T-cell (primary cell): ENCODE measurements around the gene GXYLT1. TPM values are rescaled to one million over a fixed set of nuclear protein-coding genes. Genes with fewer than 3 reads are reported as not detected.

Source experiments
- ATAC-seq, 4 experiments: fragments of 200-7000 bp in 3 of 4; fragments of 150-1000 bp in 1 of 4; cut with Tn5 transposase; replicated peaks in 1 of 4; 1 replicate in 3 of 4; 2 replicates in 1 of 4; pipeline ENCODE4 v1.10.0; 2021; ENCODE audit warnings: moderate library complexity in 3 of 4, mild to moderate bottlenecking in 2 of 4, moderate number of reproducible peaks in 1 of 4
- CTCF ChIA-PET, 2 donors: fragments of 300-600 bp; sonication (Branson Sonifier 250); formaldehyde crosslinking; loops; one replicate each; lab custom pipeline; 2022; ENCODE audit warnings: antibody characterized with exemption in 2 of 2; lab: Charles Lee
- POLR2A ChIA-PET, 2 donors: fragments of 300-600 bp; sonication (Branson Sonifier 250); formaldehyde crosslinking; loops; one replicate each; lab custom pipeline; 2022; ENCODE audit warnings: antibody characterized with exemption in 2 of 2; lab: Charles Lee
- DNase-seq, 35 experiments: peaks; one replicate each; pipeline versions ENCODE4 v3.0.0 to v3.0.0-alpha.2; 2013 to 2023
- H3K27ac ChIP-seq: one replicate; pipeline ENCODE4 v1.5.1; 2013; ENCODE audit warnings: low read length
- H3K27me3 ChIP-seq, 2 experiments: replicated peaks in 1 of 2; 1 replicate in 1 of 2; 2 replicates in 1 of 2; pipeline versions ENCODE4 v1.6.1 to v1.7.0; 2013; ENCODE audit warnings: low read length in 1 of 2, mixed read lengths in 1 of 2; ENCODE audit not compliant: control insufficient read depth in 2 of 2, insufficient read depth in 2 of 2; ENCODE audit errors: extremely low read depth in 1 of 2
- H3K36me3 ChIP-seq, 2 donors: 1 replicate in 1 of 2; 2 replicates in 1 of 2; pipeline versions ENCODE4 v1.6.1 to v1.7.0; 2013; ENCODE audit warnings: low read length in 1 of 2; ENCODE audit not compliant: control insufficient read depth in 2 of 2, insufficient read depth in 1 of 2; ENCODE audit errors: extremely low read depth in 1 of 2
- H3K4me1 ChIP-seq, 2 experiments: 1 replicate in 1 of 2; 2 replicates in 1 of 2; pipeline versions ENCODE4 v1.6.1 to v1.7.0; 2013; ENCODE audit warnings: low read length in 2 of 2, mixed read lengths in 1 of 2; ENCODE audit not compliant: insufficient read depth in 2 of 2, control insufficient read depth in 1 of 2; ENCODE audit errors: extremely low read depth in 1 of 2
- H3K4me3 ChIP-seq, 2 donors: 1 replicate in 1 of 2; 2 replicates in 1 of 2; pipeline versions ENCODE4 v1.5.1 to v1.7.0; 2013; ENCODE audit warnings: mild to moderate bottlenecking in 2 of 2, low read length in 1 of 2, moderate library complexity in 1 of 2; ENCODE audit not compliant: control insufficient read depth in 1 of 2; ENCODE audit errors: extremely low read depth in 1 of 2
- H3K9me3 ChIP-seq: 2 replicates; pipeline ENCODE4 v1.7.0; 2013
- H3K27ac Mint-ChIP-seq, 2 donors: one replicate each; pipeline ENCODE4 v1.8.0; 2020 to 2021; ENCODE audit warnings: mild to moderate bottlenecking in 2 of 2, mixed read lengths in 2 of 2
- H3K27me3 Mint-ChIP-seq, 2 donors: one replicate each; pipeline ENCODE4 v1.8.0; 2021 to 2022; ENCODE audit warnings: mixed read lengths in 2 of 2
- H3K36me3 Mint-ChIP-seq: one replicate; pipeline ENCODE4 v1.8.0; 2021; ENCODE audit warnings: mixed read lengths
- H3K4me1 Mint-ChIP-seq, 3 donors: one replicate each; pipeline ENCODE4 v1.8.0; 2020 to 2022; ENCODE audit warnings: mixed read lengths in 3 of 3, mild to moderate bottlenecking in 1 of 3
- H3K4me3 Mint-ChIP-seq, 3 donors: one replicate each; pipeline ENCODE4 v1.8.0; 2020 to 2022; ENCODE audit warnings: mild to moderate bottlenecking in 3 of 3, mixed read lengths in 3 of 3, moderate library complexity in 3 of 3
- H3K9me3 Mint-ChIP-seq, 3 donors: one replicate each; pipeline ENCODE4 v1.8.0; 2020 to 2022; ENCODE audit warnings: mixed read lengths in 3 of 3
- WGBS: methylation state at CpG from one replicate; pipeline ENCODE4 v1.1.5; 2013; ENCODE audit warnings: missing lambda C conversion rate; ENCODE audit not compliant: insufficient coverage; 5-methylcytosine and 5-hydroxymethylcytosine counted together
- total RNA-seq, 35 experiments: library from RNA in 6 of 35; stranded (reverse) in 6 of 35; fragments of 120-200 nt in 1 of 35; gene quantifications; one replicate each; pipeline versions ENCODE4 v1.2.1 to v1.2.4 and lab custom pipeline; 2013 to 2026

GXYLT1 gene
- total RNA-seq, 5 donors from 2014 or later (not counting 1 experiment from before 2014, with no cell fraction given): 6.3 to 9.3 (median 7.1) TPM

- H3K36me3 ChIP-seq: no peaks in the 10 kb centered on the region
- no peaks in the 10 kb centered on the region for H3K27me3 ChIP-seq
- no peak overlapping the region for H3K27ac Mint-ChIP-seq
- ChIA-PET CTCF (interaction anchor here (0.6 to 1.6 kb wide), 4 partner anchors 10 to 326 kb away, joined by 3 to 7 read pairs (median 4); no protein-coding TSS in a partner anchor), POLR2A (interaction anchor here (0.5 to 0.6 kb wide), 3 partner anchors 13 to 122 kb away, joined by 3 read pairs; no protein-coding TSS in a partner anchor)
- H3K4me3 Mint-ChIP-seq: no peak overlapping the region
- no peak overlapping the region for H3K4me3 ChIP-seq
- H3K9me3 Mint-ChIP-seq: no peaks in the 10 kb centered on the region
- ATAC-seq (no peak), DNase-seq (no peak)
- no peaks in the 10 kb centered on the region for H3K36me3 Mint-ChIP-seq
- no CpG with 5 or more reads among the region's 3 CpGs for WGBS
- H3K4me1 ChIP-seq: peaks cover 6 to 20% of the 10 kb centered on the region in 2 experiments
- peaks cover 51 to 54% (median 53%) of the 10 kb centered on the region in 3 donors for H3K4me1 Mint-ChIP-seq
- no peak overlapping the region for H3K27ac ChIP-seq
- no peaks in the 10 kb centered on the region for H3K9me3 ChIP-seq
- H3K27me3 Mint-ChIP-seq: no peaks in the 10 kb centered on the region
Measured at GRCh38 chr12:42141981-42142606, 2.6 kb downstream of the GXYLT1 start.

DNA sequence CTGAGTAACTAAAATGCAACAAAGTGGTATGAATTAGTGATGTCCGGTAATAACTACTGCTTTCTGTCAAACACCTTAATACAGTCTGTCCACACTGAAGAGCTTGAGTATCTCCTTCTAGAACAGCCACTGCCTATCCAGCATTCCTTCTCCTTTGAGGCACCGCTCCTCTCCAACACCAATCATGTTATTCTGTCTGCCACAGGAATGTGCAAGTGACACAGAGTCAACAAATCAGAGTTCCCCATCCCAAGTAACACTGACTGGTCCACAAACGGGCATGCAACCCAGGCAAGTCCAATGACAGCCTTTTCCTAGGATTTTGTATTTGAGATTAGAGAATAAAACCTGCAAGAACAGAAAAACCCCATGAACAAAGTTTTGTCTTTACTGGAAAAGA is 3.8 kb downstream of the GXYLT1 start:
- peaks cover 56 to 58% (median 57%) of the 10 kb centered on the region in 3 donors for H3K4me1 Mint-ChIP-seq
- POLR2A ChIA-PET: interaction anchor here in 1 of 2 donors (0.8 kb wide), 1 partner anchor 43 kb away, joined by 6 read pairs; no protein-coding TSS in a partner anchor
- 100% methylated on average over 1 of the region's 3 CpGs for WGBS
- H3K4me3 Mint-ChIP-seq: no peak overlapping the region
- no peaks in the 10 kb centered on the region for H3K27me3 Mint-ChIP-seq
- ATAC-seq (no peak), DNase-seq (no peak)
- Histone ChIP-seq H3K4me3 (no peak overlapping the region), H3K9me3 (no peaks in the 10 kb centered on the region), H3K27me3 (no peaks in the 10 kb centered on the region), H3K4me1 (peaks cover 6 to 20% of the 10 kb centered on the region in 2 experiments), H3K36me3 (no peaks in the 10 kb centered on the region), H3K27ac (no peak overlapping the region)
- CTCF ChIA-PET: interaction anchor here (0.6 to 0.7 kb wide), 2 partner anchors 15 to 67 kb away, joined by 3 read pairs; no protein-coding TSS in a partner anchor
- H3K36me3 Mint-ChIP-seq: no peaks in the 10 kb centered on the region
- no peaks in the 10 kb centered on the region for H3K9me3 Mint-ChIP-seq
- peak overlapping the region; percentile 2 to 42 for H3K27ac Mint-ChIP-seq

DNA sequence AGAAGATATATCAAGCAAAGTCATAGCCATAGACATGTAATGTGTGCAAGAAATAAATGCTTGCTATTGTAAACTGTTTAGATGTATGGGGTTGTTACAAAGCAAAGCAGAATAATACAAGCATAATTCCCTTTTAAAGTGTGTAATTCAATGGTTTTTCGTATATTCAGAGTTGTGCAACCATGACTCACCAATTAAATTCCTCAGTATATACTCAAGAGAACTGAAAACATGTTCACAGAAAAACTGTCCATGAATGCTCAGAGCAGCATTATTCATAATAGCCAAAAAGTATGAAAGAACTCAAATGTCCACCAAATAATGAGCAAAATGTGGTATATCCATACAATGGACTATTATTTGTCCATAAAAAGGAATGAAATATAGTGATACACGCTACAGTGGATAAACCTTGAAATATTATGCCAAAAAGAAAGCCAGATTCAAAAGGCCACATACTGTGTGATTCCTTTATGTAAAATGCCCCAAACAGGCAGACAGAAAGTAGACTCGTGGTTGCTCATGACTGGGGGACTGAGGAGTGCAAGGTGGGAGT is 9.3 kb downstream of the GXYLT1 start:
- H3K36me3 Mint-ChIP-seq: peaks cover 11% of the 10 kb centered on the region
- no peaks in the 10 kb centered on the region for H3K27me3 Mint-ChIP-seq
- no peak overlapping the region for H3K4me3 Mint-ChIP-seq
- ATAC-seq: no peak
- H3K4me1 Mint-ChIP-seq: peaks cover 49 to 55% (median 50%) of the 10 kb centered on the region in 3 donors
- DNase-seq: no peak
- no peak overlapping the region for H3K4me3 ChIP-seq
- no peaks in the 10 kb centered on the region for H3K9me3 Mint-ChIP-seq
- no peaks in the 10 kb centered on the region for H3K4me1 ChIP-seq
- no peaks in the 10 kb centered on the region for H3K36me3 ChIP-seq
- no CpG with 5 or more reads among the region's 3 CpGs for WGBS
- H3K9me3 ChIP-seq: no peaks in the 10 kb centered on the region
- POLR2A ChIA-PET: no interaction called here
- CTCF ChIA-PET: interaction anchor here in 1 of 2 donors (0.7 kb wide), 1 partner anchor 196 kb away, joined by 3 read pairs; no protein-coding TSS in a partner anchor
- no peak overlapping the region for H3K27ac Mint-ChIP-seq
- H3K27me3 ChIP-seq: no peaks in the 10 kb centered on the region
- H3K27ac ChIP-seq: no peak overlapping the region

- Mint-ChIP-seq H3K36me3 (peaks cover 11% of the 10 kb centered on the region), H3K9me3 (no peaks in the 10 kb centered on the region), H3K27ac (no peak overlapping the region), H3K27me3 (no peaks in the 10 kb centered on the region), H3K4me1 (peaks cover 45 to 57% (median 57%) of the 10 kb centered on the region in 3 donors), H3K4me3 (no peak overlapping the region)
- no peak overlapping the region for H3K27ac ChIP-seq
- H3K36me3 ChIP-seq: no peaks in the 10 kb centered on the region
- no peak overlapping the region for H3K4me3 ChIP-seq
- POLR2A ChIA-PET: no interaction called here
- no CpG with 5 or more reads among the region's 4 CpGs for WGBS
- CTCF ChIA-PET: interaction anchor here (0.6 to 1.1 kb wide), 4 partner anchors 209 to 242 kb away, joined by 3 to 5 read pairs (median 3); no protein-coding TSS in a partner anchor
- H3K27me3 ChIP-seq: no peaks in the 10 kb centered on the region
- no peak for DNase-seq
- H3K9me3 ChIP-seq: no peaks in the 10 kb centered on the region
- H3K4me1 ChIP-seq: no peaks in the 10 kb centered on the region
- ATAC-seq: no peak
Measured at GRCh38 chr12:42130672-42131402, 13.8 kb downstream of the GXYLT1 start.

DNA sequence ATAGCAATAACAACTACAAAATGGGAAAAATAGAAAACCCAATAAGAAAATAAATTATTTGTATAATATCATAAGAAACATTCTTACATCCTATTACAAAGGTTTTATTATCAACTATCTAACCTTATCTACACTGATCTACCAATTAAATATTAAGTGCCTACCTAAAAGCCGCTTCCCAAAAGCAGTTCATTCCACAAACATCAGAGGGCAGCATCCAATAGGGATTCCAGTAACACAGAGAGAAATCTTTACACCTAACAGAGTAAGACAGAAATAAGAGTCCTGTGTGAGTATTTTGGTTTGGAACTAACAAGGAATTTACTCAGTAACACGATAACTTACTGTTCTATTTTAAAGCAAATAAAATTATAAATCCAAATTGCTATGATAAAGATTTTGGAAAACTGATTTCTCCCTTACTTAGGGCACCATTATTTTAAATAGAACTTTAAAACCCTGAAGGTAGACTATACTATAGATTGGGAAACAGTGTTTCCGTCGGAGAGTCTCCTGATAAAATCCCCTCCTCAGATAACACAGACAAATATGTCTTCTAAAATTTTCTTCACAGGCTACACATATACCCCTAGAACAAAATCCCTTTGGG is 15.0 kb downstream of the GXYLT1 start:
- WGBS: no CpG with 5 or more reads among the region's 4 CpGs
- no peaks in the 10 kb centered on the region for H3K27me3 Mint-ChIP-seq
- peaks cover 34 to 54% (median 49%) of the 10 kb centered on the region in 3 donors for H3K4me1 Mint-ChIP-seq
- CTCF ChIA-PET: interaction anchor here (0.6 to 0.8 kb wide), 2 partner anchors 230 to 242 kb away, joined by 4 read pairs; no protein-coding TSS in a partner anchor
- Histone ChIP-seq H3K4me3 (no peak overlapping the region), H3K36me3 (no peaks in the 10 kb centered on the region), H3K4me1 (no peaks in the 10 kb centered on the region), H3K27ac (no peak overlapping the region), H3K9me3 (no peaks in the 10 kb centered on the region), H3K27me3 (no peaks in the 10 kb centered on the region)
- no peak overlapping the region for H3K4me3 Mint-ChIP-seq
- no peak overlapping the region for H3K27ac Mint-ChIP-seq
- ATAC-seq (peak in 1 of 4 experiments; percentile 36), DNase-seq (peak in 11 of 35 experiments; percentile 2 to 56 (median 9))
- POLR2A ChIA-PET: no interaction called here
- H3K36me3 Mint-ChIP-seq: peaks cover 10% of the 10 kb centered on the region
- H3K9me3 Mint-ChIP-seq: no peaks in the 10 kb centered on the region

DNA sequence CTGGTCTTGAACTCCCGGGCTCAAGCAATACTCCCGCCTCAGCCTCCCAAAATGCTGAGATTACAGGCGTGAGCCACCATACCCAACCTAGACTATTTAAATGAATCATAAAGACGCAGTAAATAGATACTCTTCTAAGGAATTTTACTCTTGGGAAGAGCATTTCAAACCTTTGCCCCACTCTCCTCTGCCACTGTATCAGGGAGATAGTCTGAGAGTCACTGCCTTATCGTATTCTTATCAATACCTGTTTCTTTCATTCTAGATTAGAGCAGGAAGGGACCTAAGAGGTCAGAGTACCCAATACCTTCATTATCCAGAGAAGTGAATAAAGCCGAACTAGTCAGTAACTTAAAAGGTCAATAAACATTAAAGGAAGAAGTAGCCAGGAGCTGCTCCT is 15.8 kb downstream of the GXYLT1 start:
- ATAC-seq (no peak), DNase-seq (no peak)
- Histone ChIP-seq H3K4me1 (no peaks in the 10 kb centered on the region), H3K4me3 (no peak overlapping the region), H3K36me3 (no peaks in the 10 kb centered on the region), H3K27me3 (no peaks in the 10 kb centered on the region), H3K27ac (no peak overlapping the region), H3K9me3 (no peaks in the 10 kb centered on the region)
- no peak overlapping the region for H3K4me3 Mint-ChIP-seq
- H3K9me3 Mint-ChIP-seq: no peaks in the 10 kb centered on the region
- H3K27ac Mint-ChIP-seq: no peak overlapping the region
- H3K36me3 Mint-ChIP-seq: peaks cover 6% of the 10 kb centered on the region
- CTCF ChIA-PET: interaction anchor here (0.6 to 1.9 kb wide), 4 partner anchors 14 to 243 kb away, joined by 3 to 7 read pairs (median 4); no protein-coding TSS in a partner anchor
- H3K27me3 Mint-ChIP-seq: no peaks in the 10 kb centered on the region
- H3K4me1 Mint-ChIP-seq: peaks cover 28 to 52% (median 46%) of the 10 kb centered on the region in 3 donors
- 100% methylated on average over 1 of the region's 6 CpGs for WGBS
- POLR2A ChIA-PET: no interaction called here
